GM23338 (cell line): Measurements from ENCODE around the gene EIF2S3B.

ENCODE experiments used
- EZH2 ChIP-seq: fragments of 200-600 bp; sonication (generic); IDR thresholded peaks from one replicate; pipeline ENCODE4 v1.8.0; 2017; ENCODE audit warnings: antibody characterized with exemption, mild to moderate bottlenecking, low read depth; ENCODE audit not compliant: unreplicated experiment
- EZH2phosphoT487 ChIP-seq: fragments of 200-600 bp; sonication (generic); IDR thresholded peaks from one replicate; pipeline ENCODE4 v1.8.1; 2018; ENCODE audit warnings: antibody characterized with exemption; ENCODE audit not compliant: unreplicated experiment
- NANOG ChIP-seq: IDR thresholded peaks from 2 replicates; pipeline ENCODE4 v1.6.1; 2016; ENCODE audit warnings: antibody characterized with exemption, borderline replicate concordance
- POLR2AphosphoS5 ChIP-seq: IDR thresholded peaks from 2 replicates; pipeline ENCODE4 v1.6.1; 2016; ENCODE audit warnings: antibody characterized with exemption, low read depth
- STAT1 ChIP-seq: IDR thresholded peaks from one replicate; pipeline ENCODE4 v1.6.1; 2016; ENCODE audit warnings: antibody characterized with exemption; ENCODE audit not compliant: unreplicated experiment
- TF ChIP-seq, protein P1 (sequence below), 2 experiments: fragments of 200-600 bp in 1 of 2; sonication (generic) in 1 of 2; conservative IDR thresholded peaks; 2 replicates each; pipeline versions ENCODE4 v1.5.1 to v1.6.1; 2016 to 2017; ENCODE audit warnings: antibody characterized with exemption in 2 of 2, low read depth in 2 of 2, mild to moderate bottlenecking in 2 of 2, moderate library complexity in 1 of 2
- TF ChIP-seq, protein P2 (sequence below): IDR thresholded peaks from 2 replicates; pipeline ENCODE4 v1.6.1; 2016; ENCODE audit warnings: antibody characterized with exemption

GRCh38 chr12:10466311-10466710 lies 39.4 kb upstream of the EIF2S3B start:
- TF ChIP-seq EZH2, result no peak
- TF ChIP-seq POLR2AphosphoS5, result no peak
- TF ChIP-seq, protein P1, sequence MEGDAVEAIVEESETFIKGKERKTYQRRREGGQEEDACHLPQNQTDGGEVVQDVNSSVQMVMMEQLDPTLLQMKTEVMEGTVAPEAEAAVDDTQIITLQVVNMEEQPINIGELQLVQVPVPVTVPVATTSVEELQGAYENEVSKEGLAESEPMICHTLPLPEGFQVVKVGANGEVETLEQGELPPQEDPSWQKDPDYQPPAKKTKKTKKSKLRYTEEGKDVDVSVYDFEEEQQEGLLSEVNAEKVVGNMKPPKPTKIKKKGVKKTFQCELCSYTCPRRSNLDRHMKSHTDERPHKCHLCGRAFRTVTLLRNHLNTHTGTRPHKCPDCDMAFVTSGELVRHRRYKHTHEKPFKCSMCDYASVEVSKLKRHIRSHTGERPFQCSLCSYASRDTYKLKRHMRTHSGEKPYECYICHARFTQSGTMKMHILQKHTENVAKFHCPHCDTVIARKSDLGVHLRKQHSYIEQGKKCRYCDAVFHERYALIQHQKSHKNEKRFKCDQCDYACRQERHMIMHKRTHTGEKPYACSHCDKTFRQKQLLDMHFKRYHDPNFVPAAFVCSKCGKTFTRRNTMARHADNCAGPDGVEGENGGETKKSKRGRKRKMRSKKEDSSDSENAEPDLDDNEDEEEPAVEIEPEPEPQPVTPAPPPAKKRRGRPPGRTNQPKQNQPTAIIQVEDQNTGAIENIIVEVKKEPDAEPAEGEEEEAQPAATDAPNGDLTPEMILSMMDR (conservative IDR thresholded peaks at IDR 0.05; ENCODE audit: low read depth in 2 of 2), result no peak
- TF ChIP-seq, protein P2, sequence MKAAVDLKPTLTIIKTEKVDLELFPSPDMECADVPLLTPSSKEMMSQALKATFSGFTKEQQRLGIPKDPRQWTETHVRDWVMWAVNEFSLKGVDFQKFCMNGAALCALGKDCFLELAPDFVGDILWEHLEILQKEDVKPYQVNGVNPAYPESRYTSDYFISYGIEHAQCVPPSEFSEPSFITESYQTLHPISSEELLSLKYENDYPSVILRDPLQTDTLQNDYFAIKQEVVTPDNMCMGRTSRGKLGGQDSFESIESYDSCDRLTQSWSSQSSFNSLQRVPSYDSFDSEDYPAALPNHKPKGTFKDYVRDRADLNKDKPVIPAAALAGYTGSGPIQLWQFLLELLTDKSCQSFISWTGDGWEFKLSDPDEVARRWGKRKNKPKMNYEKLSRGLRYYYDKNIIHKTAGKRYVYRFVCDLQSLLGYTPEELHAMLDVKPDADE, result no peak
- TF ChIP-seq STAT1, result no peak
- no peak for TF ChIP-seq NANOG
- TF ChIP-seq EZH2phosphoT487, result no peak
